Endothelial cell of umbilical vein (primary cell): ENCODE results near the gene NOLC1. TPM values are rescaled to one million over a fixed set of nuclear protein-coding genes. Genes with fewer than 3 reads are reported as not detected.

ENCODE experiments used
- BruUV-seq: library from RNA; stranded (reverse); fragments of 400-500 nt; replicated peaks from 2 replicates; lab custom pipeline; 2021; lab: Mats Ljungman, UMichigan
- CTCF ChIA-PET: fragments of 300-600, 350-600 bp; sonication (Branson Sonifier 250); formaldehyde crosslinking; loops from one replicate; lab custom pipeline; 2021; ENCODE audit warnings: antibody characterized with exemption, inconsistent platforms; lab: Charles Lee
- POLR2A ChIA-PET: fragments of 300-600, 350-600 bp; sonication (Branson Sonifier 250); formaldehyde crosslinking; loops from one replicate; lab custom pipeline; 2021; ENCODE audit warnings: antibody characterized with exemption, inconsistent platforms; lab: Charles Lee
- DNase-seq: peaks from one replicate; pipeline ENCODE4 v3.0.0-alpha.2; 2011; ENCODE audit warnings: low read depth, low spot score
- FAIRE-seq: peaks from 2 replicates; lab custom pipeline; 2011; peaks lifted over from hg19 to GRCh38; lab: Jason Lieb, UNC
- H2AFZ ChIP-seq: 2 replicates; pipeline ENCODE4 v1.6.0; 2012; ENCODE audit warnings: low read depth, low read length, control low read depth, inconsistent platforms
- H3K27ac ChIP-seq: 2 replicates; pipeline ENCODE4 v1.5.1; 2011; ENCODE audit warnings: low read depth, mild to moderate bottlenecking, control low read depth, low read length, moderate library complexity; ENCODE audit not compliant: insufficient read depth
- H3K27me3 ChIP-seq, 2 experiments: 2 replicates each; pipeline versions ENCODE4 v1.6.0 to v1.6.1; 2011; ENCODE audit warnings: low read length in 2 of 2, mixed read lengths in 1 of 2; ENCODE audit not compliant: control insufficient read depth in 2 of 2, insufficient read depth in 2 of 2
- H3K36me3 ChIP-seq, 2 experiments: 2 replicates in 1 of 2; 3 replicates in 1 of 2; pipeline ENCODE4 v1.5.1; 2011; ENCODE audit warnings: low read length in 2 of 2, mild to moderate bottlenecking in 1 of 2, moderate library complexity in 1 of 2; ENCODE audit not compliant: control insufficient read depth in 2 of 2, insufficient read depth in 2 of 2; ENCODE audit errors: extremely low read depth in 1 of 2
- H3K4me1 ChIP-seq: 3 replicates; pipeline ENCODE4 v1.5.1; 2011; ENCODE audit warnings: mild to moderate bottlenecking, low read length; ENCODE audit not compliant: control insufficient read depth, insufficient read depth; ENCODE audit errors: extremely low read depth
- H3K4me2 ChIP-seq: 2 replicates; pipeline ENCODE4 v1.6.1; 2011; ENCODE audit warnings: low read length, control low read depth, mixed read lengths; ENCODE audit not compliant: insufficient read depth
- H3K4me3 ChIP-seq, 3 experiments: fragments of 200-600 bp in 1 of 3; sonication (generic), shearing (Covaris generic) in 1 of 3; replicated peaks in 1 of 3; 2 replicates each; pipeline ENCODE4 v1.5.1; 2011 to 2016; ENCODE audit warnings: control low read depth in 3 of 3, low read length in 3 of 3, mild to moderate bottlenecking in 2 of 3, inconsistent platforms in 1 of 3, low read depth in 1 of 3, moderate library complexity in 1 of 3; ENCODE audit not compliant: insufficient read depth in 1 of 3
- H3K79me2 ChIP-seq: 2 replicates; pipeline ENCODE4 v1.6.0; 2012; ENCODE audit warnings: low read length, inconsistent platforms; ENCODE audit not compliant: control insufficient read depth, insufficient read depth
- H3K9ac ChIP-seq: replicated peaks from 2 replicates; pipeline ENCODE3; 2011; ENCODE audit warnings: low read length, control low read depth; ENCODE audit not compliant: insufficient read depth; ENCODE audit errors: extremely low read depth
- H3K9me1 ChIP-seq: replicated peaks from 3 replicates; pipeline ENCODE4 v1.6.0; 2011; ENCODE audit warnings: mild to moderate bottlenecking, low read length; ENCODE audit not compliant: control insufficient read depth, insufficient read depth; ENCODE audit errors: extremely low read depth
- H3K9me3 ChIP-seq: replicated peaks from 2 replicates; pipeline ENCODE4 v1.5.1; 2012; ENCODE audit warnings: low read length, inconsistent platforms; ENCODE audit not compliant: control insufficient read depth, insufficient read depth
- H4K20me1 ChIP-seq: replicated peaks from 2 replicates; pipeline ENCODE3; 2011; ENCODE audit warnings: mild to moderate bottlenecking, low read length; ENCODE audit not compliant: control insufficient read depth, insufficient read depth; ENCODE audit errors: extremely low read depth
- CTCF ChIP-seq, 2 donors: IDR thresholded peaks; 1 replicate in 1 of 2; 2 replicates in 1 of 2; pipeline ENCODE4 v1.5.1; 2011; ENCODE audit warnings: low read length in 2 of 2, mild to moderate bottlenecking in 2 of 2, moderate library complexity in 2 of 2, control low read depth in 1 of 2, inconsistent platforms in 1 of 2, low read depth in 1 of 2; ENCODE audit not compliant: insufficient read depth in 1 of 2; ENCODE audit errors: extremely low read depth in 1 of 2
- EZH2 ChIP-seq: IDR thresholded peaks from 2 replicates; pipeline ENCODE4 v1.6.1; 2012; ENCODE audit warnings: borderline replicate concordance, low read depth, mild to moderate bottlenecking, moderate library complexity, low read length, inconsistent platforms; ENCODE audit not compliant: severe bottlenecking
- FOS ChIP-seq: IDR thresholded peaks from 2 replicates; pipeline ENCODE4 v1.6.1; 2011; ENCODE audit warnings: mild to moderate bottlenecking, low read length, moderate library complexity, borderline replicate concordance; ENCODE audit not compliant: insufficient read depth
- GATA2 ChIP-seq: IDR thresholded peaks from 2 replicates; pipeline ENCODE4 v1.7.0; 2011; ENCODE audit warnings: low read depth, mild to moderate bottlenecking, moderate library complexity, mixed read lengths, low read length; ENCODE audit not compliant: insufficient read length, insufficient read depth
- JUN ChIP-seq: IDR thresholded peaks from 2 replicates; pipeline ENCODE4 v1.6.1; 2011; ENCODE audit warnings: borderline replicate concordance, low read depth; ENCODE audit not compliant: insufficient read length, insufficient read depth
- MAX ChIP-seq: IDR thresholded peaks from 2 replicates; pipeline ENCODE4 v1.6.1; 2011; ENCODE audit not compliant: insufficient read depth, insufficient read length
- MYC ChIP-seq: IDR thresholded peaks from one replicate; pipeline ENCODE4 v1.6.1; 2011; ENCODE audit warnings: mild to moderate bottlenecking, low read depth, low read length
- POLR2A ChIP-seq: IDR thresholded peaks from 2 replicates; pipeline ENCODE4 v1.6.1; 2012; ENCODE audit warnings: low read depth, mild to moderate bottlenecking, control low read depth, low read length
- POLR2AphosphoS5 ChIP-seq: IDR thresholded peaks from 2 replicates; pipeline ENCODE4 v1.6.1; 2012; ENCODE audit warnings: low read depth, mild to moderate bottlenecking, control low read depth, low read length, moderate library complexity; ENCODE audit not compliant: insufficient read depth
- dilution Hi-C: fragments of 300-500 bp; cut with MboI; formaldehyde crosslinking; loops from one replicate; pipeline ENCODE4 v1.15.0; 2019; ENCODE audit warnings: low sequenced_read_pairs; ENCODE audit not compliant: extremely low pct_ligation_motif_present
- intact Hi-C: fragments of 100-400 bp; cut with micrococcal nuclease; formaldehyde crosslinking; loops from one replicate; pipeline ENCODE4 v1.10.0; 2022
- polyA plus RNA-seq, 4 experiments: library from polyadenylated mRNA; depleted of rRNA in 3 of 4; stranded (reverse) in 3 of 4; unstranded in 1 of 4; fragments of >200 nt; gene quantifications; 2 replicates each; pipeline versions ENCODE4 v1.2.1 to v1.2.3, GENCODE V29; 2011 to 2012; ENCODE audit warnings: missing spikeins in 1 of 4
- total RNA-seq: library from RNA; stranded (reverse); gene quantifications from 2 replicates; pipeline ENCODE4 v1.2.3, GENCODE V29; 2021

Gene NOLC1
- total and polyA plus RNA-seq, 2 donors (not counting 3 experiments of a cell fraction or from before 2014, with no cell fraction given), result 32.1 to 73.1 TPM

DNA sequence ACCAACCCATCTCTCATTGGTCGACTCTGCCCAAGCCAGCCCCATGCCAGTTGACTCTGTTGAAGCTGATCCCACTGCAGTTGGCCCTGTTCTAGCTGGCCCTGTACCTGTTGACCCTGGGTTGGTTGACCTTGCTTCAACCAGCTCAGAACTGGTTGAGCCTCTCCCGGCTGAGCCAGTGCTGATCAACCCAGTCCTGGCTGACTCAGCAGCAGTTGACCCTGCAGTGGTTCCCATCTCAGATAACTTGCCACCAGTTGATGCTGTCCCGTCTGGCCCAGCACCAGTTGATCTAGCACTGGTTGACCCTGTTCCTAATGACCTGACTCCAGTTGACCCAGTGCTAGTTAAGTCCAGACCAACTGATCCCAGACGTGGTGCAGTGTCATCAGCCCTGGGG is 12.0 kb upstream of the NOLC1 start:
- dilution Hi-C loops, result no loop called here
- CTCF ChIA-PET, result no interaction called here
- TSS peak; percentile 6 for BruUV-seq

More for the DNA sequence above, 12.0 kb upstream of the NOLC1 start:
- Histone ChIP-seq H3K4me2 (no peak overlapping the region), H3K36me3 (peaks cover 29 to 54% of the 10 kb centered on the region in 2 experiments), H3K27ac (no peak overlapping the region), H2AFZ (no peak overlapping the region), H3K9me3 (no peaks in the 10 kb centered on the region), H3K9me1 (no peaks in the 10 kb centered on the region), H3K4me3 (no peak overlapping the region), H3K79me2 (peaks cover 72% of the 10 kb centered on the region), H3K9ac (no peak overlapping the region), H3K27me3 (no peaks in the 10 kb centered on the region), H3K4me1 (peaks cover 6% of the 10 kb centered on the region), H4K20me1 (no peaks in the 10 kb centered on the region)
- FAIRE-seq (no peak), DNase-seq (no peak)
- POLR2A ChIA-PET, result no interaction called here
- intact Hi-C loops, result no loop called here
- no peak for TF ChIP-seq FOS
- no peak for TF ChIP-seq POLR2AphosphoS5
- no peak for TF ChIP-seq MAX
- no peak for TF ChIP-seq POLR2A
- TF ChIP-seq MYC, result no peak
- TF ChIP-seq JUN, result no peak
- no peak for TF ChIP-seq CTCF (IDR thresholded peaks at IDR 0.05; ENCODE audit: extremely low read depth in 1 of 2, insufficient read depth in 1 of 2, low read depth in 1 of 2, low read length in 2 of 2)
- TF ChIP-seq EZH2, result no peak
- no peak for TF ChIP-seq GATA2
